Right lobe of liver (tissue), 4 donors: ENCODE measurements around the gene SLC9A2.
A peak's percentile ranks its signal among the peaks of the same experiment; 100 is the strongest.

Experiments used
- POLR2A ChIP-seq: fragments of 450-650 bp; IDR thresholded peaks from one replicate; pipeline ENCODE4 v1.6.1; 2017; ENCODE audit warnings: antibody characterized with exemption, mild to moderate bottlenecking
- TF ChIP-seq, protein P1 (sequence below), 4 donors: fragments of 200-600 bp in 3 of 4; fragments of 450-650 bp in 1 of 4; IDR thresholded peaks; one replicate each; pipeline versions ENCODE4 v1.5.1 to v1.8.0; 2016 to 2022; ENCODE audit warnings: antibody characterized with exemption in 4 of 4, mild to moderate bottlenecking in 2 of 4
- donor health status: DM: no; HTN: no; CAD: no.
- donor health status: DM: no; HTN: no; CAD: no.
- donor health status: DM: no; HTN: yes; CAD: no.

DNA sequence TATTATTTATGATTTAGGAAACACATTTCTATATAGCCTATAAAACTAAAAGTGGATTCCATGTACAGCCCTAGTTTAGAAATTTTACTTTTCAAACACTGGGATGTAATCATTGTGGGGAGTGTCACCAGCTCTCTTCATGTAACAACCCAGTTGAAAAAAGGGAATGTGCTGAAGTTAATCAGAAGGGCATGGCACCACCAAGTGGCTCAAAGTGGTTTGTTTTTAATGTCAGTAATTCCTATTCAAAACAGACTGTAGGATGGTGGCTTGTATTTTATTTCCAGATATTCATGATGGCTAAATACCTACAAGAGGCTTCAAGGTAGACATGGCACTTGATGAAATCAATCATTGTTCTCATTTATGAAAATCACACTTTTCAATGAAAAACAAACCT lies 84.4 kb downstream of the SLC9A2 start:
- no peak for TF ChIP-seq POLR2A
- TF ChIP-seq, protein P1, sequence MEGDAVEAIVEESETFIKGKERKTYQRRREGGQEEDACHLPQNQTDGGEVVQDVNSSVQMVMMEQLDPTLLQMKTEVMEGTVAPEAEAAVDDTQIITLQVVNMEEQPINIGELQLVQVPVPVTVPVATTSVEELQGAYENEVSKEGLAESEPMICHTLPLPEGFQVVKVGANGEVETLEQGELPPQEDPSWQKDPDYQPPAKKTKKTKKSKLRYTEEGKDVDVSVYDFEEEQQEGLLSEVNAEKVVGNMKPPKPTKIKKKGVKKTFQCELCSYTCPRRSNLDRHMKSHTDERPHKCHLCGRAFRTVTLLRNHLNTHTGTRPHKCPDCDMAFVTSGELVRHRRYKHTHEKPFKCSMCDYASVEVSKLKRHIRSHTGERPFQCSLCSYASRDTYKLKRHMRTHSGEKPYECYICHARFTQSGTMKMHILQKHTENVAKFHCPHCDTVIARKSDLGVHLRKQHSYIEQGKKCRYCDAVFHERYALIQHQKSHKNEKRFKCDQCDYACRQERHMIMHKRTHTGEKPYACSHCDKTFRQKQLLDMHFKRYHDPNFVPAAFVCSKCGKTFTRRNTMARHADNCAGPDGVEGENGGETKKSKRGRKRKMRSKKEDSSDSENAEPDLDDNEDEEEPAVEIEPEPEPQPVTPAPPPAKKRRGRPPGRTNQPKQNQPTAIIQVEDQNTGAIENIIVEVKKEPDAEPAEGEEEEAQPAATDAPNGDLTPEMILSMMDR (IDR thresholded peaks at IDR 0.05), result peak; percentile 28 to 36 (median 30)
